ENCODE measurements around the gene TPSD1. TPM values are rescaled to one million over a fixed set of nuclear protein-coding genes. Genes with fewer than 3 reads are reported as not detected.

TPSD1 gene
- total and polyA plus RNA-seq, 7 donors = 0.09 to 0.90 (median 0.19) TPM; not detected in 3

DNA sequence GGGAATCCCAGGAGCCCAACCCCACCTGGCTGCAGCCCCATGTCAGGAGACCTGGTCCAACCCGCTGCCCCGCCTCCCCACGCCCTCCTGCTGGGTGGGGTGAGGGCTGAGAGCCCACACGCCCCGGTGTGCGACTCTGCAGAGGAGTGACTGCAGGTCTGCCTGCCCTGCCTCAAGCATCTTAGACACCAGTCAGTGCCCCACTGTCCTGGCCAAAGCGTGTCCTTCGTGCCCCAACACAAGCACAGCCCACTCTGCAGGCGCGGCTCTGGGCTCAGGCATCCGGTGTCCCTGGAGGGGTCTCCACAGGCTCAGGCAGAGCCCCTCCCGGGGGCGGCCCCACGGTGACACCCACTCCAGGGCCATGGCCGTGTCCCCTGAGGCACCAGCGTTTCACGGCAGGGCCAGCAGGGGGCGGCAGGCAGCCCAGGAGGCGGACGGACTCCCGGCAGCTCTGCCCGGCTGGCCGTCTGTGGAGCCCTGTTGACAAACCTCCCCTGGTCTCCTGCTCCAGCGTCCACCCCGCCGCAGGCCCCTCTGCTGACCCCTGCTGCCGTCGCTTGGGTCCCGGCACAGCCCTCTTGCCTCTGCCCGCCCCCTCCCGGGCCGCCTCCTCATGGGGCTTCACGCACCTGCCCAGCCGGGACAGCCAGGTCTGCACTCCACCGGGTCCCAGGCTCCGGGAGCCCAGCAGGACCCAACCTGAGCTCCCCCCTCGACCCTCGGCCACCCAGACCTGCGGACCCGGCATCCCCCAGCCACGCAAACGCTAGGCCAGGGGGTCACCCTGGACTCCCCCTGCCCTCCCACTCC is 45.0 kb downstream of the TPSD1 start:
- H3K4me3 ChIP-seq = peak overlapping the region; percentile 36
- no peak overlapping the region for H3K27ac ChIP-seq
- no peaks in the 10 kb centered on the region for H3K36me3 ChIP-seq (ENCODE audit: insufficient read depth in 1 of 2, low read depth in 1 of 2)
- intact Hi-C loops (cut with DNase I) = no loop called here
- WGBS, 3 donors = 5 to 12% (median 6%) methylated on average over 32 to 42 of the region's 42 CpGs
- no peaks in the 10 kb centered on the region for H3K9me3 ChIP-seq
- ATAC-seq = peak; percentile 61 to 73 (median 67)
- TF ChIP-seq, protein P1, sequence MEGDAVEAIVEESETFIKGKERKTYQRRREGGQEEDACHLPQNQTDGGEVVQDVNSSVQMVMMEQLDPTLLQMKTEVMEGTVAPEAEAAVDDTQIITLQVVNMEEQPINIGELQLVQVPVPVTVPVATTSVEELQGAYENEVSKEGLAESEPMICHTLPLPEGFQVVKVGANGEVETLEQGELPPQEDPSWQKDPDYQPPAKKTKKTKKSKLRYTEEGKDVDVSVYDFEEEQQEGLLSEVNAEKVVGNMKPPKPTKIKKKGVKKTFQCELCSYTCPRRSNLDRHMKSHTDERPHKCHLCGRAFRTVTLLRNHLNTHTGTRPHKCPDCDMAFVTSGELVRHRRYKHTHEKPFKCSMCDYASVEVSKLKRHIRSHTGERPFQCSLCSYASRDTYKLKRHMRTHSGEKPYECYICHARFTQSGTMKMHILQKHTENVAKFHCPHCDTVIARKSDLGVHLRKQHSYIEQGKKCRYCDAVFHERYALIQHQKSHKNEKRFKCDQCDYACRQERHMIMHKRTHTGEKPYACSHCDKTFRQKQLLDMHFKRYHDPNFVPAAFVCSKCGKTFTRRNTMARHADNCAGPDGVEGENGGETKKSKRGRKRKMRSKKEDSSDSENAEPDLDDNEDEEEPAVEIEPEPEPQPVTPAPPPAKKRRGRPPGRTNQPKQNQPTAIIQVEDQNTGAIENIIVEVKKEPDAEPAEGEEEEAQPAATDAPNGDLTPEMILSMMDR (IDR thresholded peaks at IDR 0.05) = peak; percentile 76
- peaks cover 0 to 43% (median 6%) of the 10 kb centered on the region in 3 donors for H3K27me3 ChIP-seq (ENCODE audit: insufficient read depth in 3 of 3, low read length in 2 of 3)
- H3K4me1 ChIP-seq = peaks cover 15% of the 10 kb centered on the region
- peak; percentile 70 to 85 for DNase-seq

DNA sequence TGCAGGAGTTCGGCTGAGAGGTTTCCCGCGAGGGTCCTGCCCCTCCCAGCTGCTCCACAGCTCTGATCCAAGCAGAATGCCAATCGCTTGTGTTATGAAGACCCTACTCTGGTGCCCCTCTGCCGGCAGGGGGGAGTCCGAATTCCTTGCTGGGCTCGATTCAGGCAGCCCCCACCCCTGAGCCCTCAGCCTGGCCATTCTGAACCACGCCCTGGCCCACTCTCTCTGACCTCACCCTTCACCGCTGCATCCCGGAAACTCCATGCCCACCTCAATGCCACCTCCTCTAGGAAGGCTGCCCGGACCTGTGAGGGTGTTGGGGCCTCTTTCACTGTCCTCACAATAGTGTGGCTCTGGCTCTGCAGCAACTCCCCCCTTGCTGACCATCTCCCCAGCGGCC is 45.7 kb downstream of the TPSD1 start:
- Histone ChIP-seq H3K4me3 (no peak overlapping the region), H3K9me3 (no peaks in the 10 kb centered on the region), H3K4me1 (peaks cover 13% of the 10 kb centered on the region), H3K27ac (no peak overlapping the region), H3K36me3 (ENCODE audit: insufficient read depth in 1 of 2, low read depth in 1 of 2) (no peaks in the 10 kb centered on the region), H3K27me3 (ENCODE audit: insufficient read depth in 3 of 3, low read length in 2 of 3) (peaks cover 0 to 43% (median 6%) of the 10 kb centered on the region in 3 donors)
- intact Hi-C loops (cut with DNase I) = no loop called here
- 70 to 74% (median 72%) methylated on average over 12 of the region's 12 CpGs for WGBS, 3 donors
- ATAC-seq (no peak), DNase-seq (no peak)
- TF ChIP-seq, protein P1 (IDR thresholded peaks at IDR 0.05) = no peak

DNA sequence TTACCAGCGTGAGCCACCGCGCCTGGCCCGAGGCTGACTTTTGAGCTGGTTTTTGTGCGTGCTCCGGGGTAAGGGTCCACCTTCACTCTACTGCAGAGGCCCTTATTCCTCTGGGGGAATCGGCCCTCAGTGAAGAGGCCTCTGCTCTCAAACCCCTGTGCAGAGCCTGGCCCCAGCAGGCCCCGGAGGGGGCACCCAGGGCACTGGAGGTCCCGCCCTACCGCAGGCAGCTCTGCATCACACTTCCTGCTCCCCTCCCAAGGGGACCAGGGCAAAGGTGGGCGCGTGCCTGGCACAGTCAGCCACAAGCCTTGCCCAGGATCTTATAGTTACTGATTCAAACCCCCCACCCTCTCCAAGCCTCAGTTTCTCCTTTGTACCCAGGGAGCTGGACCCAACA is 50.0 kb downstream of the TPSD1 start:
- H3K27me3 ChIP-seq (ENCODE audit: insufficient read depth in 3 of 3, low read length in 2 of 3) = peaks cover 0 to 23% (median 4%) of the 10 kb centered on the region in 3 donors
- no peaks in the 10 kb centered on the region for H3K36me3 ChIP-seq (ENCODE audit: insufficient read depth in 1 of 2, low read depth in 1 of 2)
- no peak overlapping the region for H3K27ac ChIP-seq
- H3K9me3 ChIP-seq = no peaks in the 10 kb centered on the region
- ATAC-seq = no peak
- TF ChIP-seq, protein P1 (IDR thresholded peaks at IDR 0.05) = no peak
- WGBS, 3 donors = 62 to 65% (median 63%) methylated on average over 11 to 12 of the region's 12 CpGs
- no peak for DNase-seq
- intact Hi-C loops (cut with DNase I) = no loop called here
- H3K4me1 ChIP-seq = peaks cover 10% of the 10 kb centered on the region
- H3K4me3 ChIP-seq = no peak overlapping the region

DNA sequence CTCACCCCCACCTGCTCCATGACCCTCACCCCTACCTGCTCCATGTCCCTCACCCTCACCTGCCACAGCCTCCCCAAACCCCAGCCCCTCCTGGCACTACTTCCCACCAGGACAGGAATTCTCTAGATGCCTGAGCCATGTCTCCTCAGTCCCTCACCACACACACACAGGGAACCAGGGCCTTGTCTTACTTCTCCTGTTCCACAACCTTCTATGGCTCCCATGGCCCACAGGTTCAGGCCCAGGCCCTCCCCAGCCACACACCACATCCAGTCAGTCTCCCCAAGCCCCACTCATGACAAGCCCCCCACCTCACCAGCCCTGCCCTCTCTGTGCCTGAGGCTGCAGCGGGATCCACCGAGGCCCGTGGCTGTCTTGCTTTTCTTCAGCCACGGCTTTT is 50.5 kb downstream of the TPSD1 start:
- H3K36me3 ChIP-seq (ENCODE audit: insufficient read depth in 1 of 2, low read depth in 1 of 2) = no peaks in the 10 kb centered on the region
- no peaks in the 10 kb centered on the region for H3K9me3 ChIP-seq
- TF ChIP-seq, protein P1 (IDR thresholded peaks at IDR 0.05) = no peak
- no peak overlapping the region for H3K27ac ChIP-seq
- intact Hi-C loops (cut with DNase I) = no loop called here
- 57 to 67% (median 60%) methylated on average over 4 of the region's 4 CpGs for WGBS, 3 donors
- H3K4me1 ChIP-seq = peaks cover 12% of the 10 kb centered on the region
- ATAC-seq = no peak
- no peak for DNase-seq
- no peak overlapping the region for H3K4me3 ChIP-seq
- peaks cover 0 to 18% (median under 1%) of the 10 kb centered on the region in 3 donors for H3K27me3 ChIP-seq (ENCODE audit: insufficient read depth in 3 of 3, low read length in 2 of 3)

Measured in psoas muscle (tissue), 8 donors.